D341Med (cell line): ENCODE data around the gene BARX2.
A peak's percentile ranks its signal among the peaks of the same experiment; 100 is the strongest.
"Not testable (repeated sequence)": the region's sequence is repeated elsewhere in the genome, so short reads cannot be mapped to it uniquely, and the experiment has no call there.

ENCODE experiments used
- DNase-seq: peaks from one replicate; pipeline ENCODE4 v3.0.0; 2012; ENCODE audit warnings: low spot score

BARX2 gene

GRCh38 chr11:129375751-129376657 is at the start of gene BARX2:
Gene BARX2, plus strand, starts transcription at chr11:129375848. Its CDS starts 188 bp downstream, at chr11:129376036.
- DNase-seq: peak; percentile 75

GRCh38 chr11:129326921-129327320 is 48.7 kb upstream of the BARX2 start:
- no peak for DNase-seq

- not testable (repeated sequence) for DNase-seq
These were observed 47.9 kb upstream of the BARX2 start for GRCh38 chr11:129327708-129328107.

- no peak for DNase-seq
These were observed 46.9 kb upstream of the BARX2 start for GRCh38 chr11:129328756-129329155.

- no peak for DNase-seq
These were observed 44.4 kb upstream of the BARX2 start for GRCh38 chr11:129331217-129331616.

- DNase-seq: peak; percentile 87
These were observed 43.8 kb upstream of the BARX2 start for GRCh38 chr11:129331871-129332274.

GRCh38 chr11:129333873-129334272 is 41.8 kb upstream of the BARX2 start:
- no peak for DNase-seq

GRCh38 chr11:129344301-129344940 is 31.2 kb upstream of the BARX2 start:
- not testable (repeated sequence) for DNase-seq

- no peak for DNase-seq
These were observed 28.7 kb upstream of the BARX2 start for GRCh38 chr11:129346916-129347315.

- DNase-seq: no peak
These were observed 26.8 kb upstream of the BARX2 start for GRCh38 chr11:129348813-129349212.

GRCh38 chr11:129352676-129353075 is 23.0 kb upstream of the BARX2 start:
- no peak for DNase-seq

GRCh38 chr11:129354691-129355090 is 21.0 kb upstream of the BARX2 start:
- DNase-seq: no peak

- no peak for DNase-seq
These were observed 15.9 kb upstream of the BARX2 start for GRCh38 chr11:129359748-129360147.

- peak; percentile 87 for DNase-seq
These were observed 11.4 kb upstream of the BARX2 start for GRCh38 chr11:129364143-129364654.

GRCh38 chr11:129365816-129366215 is 9.8 kb upstream of the BARX2 start:
- no peak for DNase-seq

- no peak for DNase-seq
These were observed 8.7 kb upstream of the BARX2 start for GRCh38 chr11:129366737-129367597.

GRCh38 chr11:129368889-129369672 is 6.6 kb upstream of the BARX2 start:
- DNase-seq: no peak

- DNase-seq: no peak
These were observed 4.9 kb upstream of the BARX2 start for GRCh38 chr11:129370715-129371114.

GRCh38 chr11:129372609-129373488 is 2.8 kb upstream of the BARX2 start:
- peak; percentile 56 for DNase-seq

GRCh38 chr11:129373489-129373953 is 2.1 kb upstream of the BARX2 start:
- DNase-seq: no peak
